Activated CD8-positive, alpha-beta memory T cell treated with anti-CD3 and anti-CD28 coated beads for 48 hours (primary cell): ENCODE results near the gene TTC33.
"Not testable (repeated sequence)": the region's sequence is repeated elsewhere in the genome, so short reads cannot be mapped to it uniquely, and the experiment has no call there.

Source experiments
- DNase-seq, 3 experiments: peaks; one replicate each; pipeline ENCODE4 v3.0.0-alpha.2; 2020; ENCODE audit warnings: low read depth in 2 of 3, low spot score in 2 of 3

The TTC33 gene

DNA sequence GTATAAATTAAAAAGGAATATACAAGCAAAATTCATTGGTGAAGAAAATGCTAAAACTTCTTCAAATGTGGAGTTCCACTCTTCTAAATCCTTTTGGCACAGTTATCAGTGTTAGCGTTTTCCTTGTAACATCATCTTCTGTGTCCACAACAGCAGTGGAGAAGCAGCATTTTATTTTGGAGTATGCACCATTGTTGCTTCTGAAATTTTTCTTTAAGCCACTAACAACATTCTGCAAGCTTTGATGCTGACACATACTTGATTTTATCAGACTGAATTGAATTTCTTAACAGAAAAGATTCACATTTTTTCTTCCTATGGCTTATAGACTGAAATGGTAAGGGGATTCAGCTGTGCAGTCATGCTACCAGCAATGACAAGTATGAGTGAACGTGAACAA lies 136.8 kb downstream of the TTC33 start:
- DNase-seq = no peak

DNA sequence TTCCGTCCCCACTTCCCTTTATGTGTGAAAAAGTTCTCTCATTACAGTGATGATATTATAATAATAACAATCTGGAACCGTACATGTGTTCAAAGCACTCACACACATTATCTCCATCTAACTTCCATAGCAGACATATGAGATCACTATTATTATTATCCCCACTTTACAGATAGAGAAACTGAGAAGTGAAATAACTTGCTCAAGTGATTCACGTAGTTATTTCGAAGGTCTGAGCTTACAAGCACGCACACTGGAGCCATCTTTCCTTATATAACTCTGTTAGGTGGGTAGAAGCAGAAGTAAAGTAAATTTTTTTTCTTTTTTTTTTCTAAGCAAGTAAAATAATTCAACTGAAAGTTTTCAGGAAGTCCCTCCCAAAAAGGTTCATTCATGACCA lies 139.0 kb downstream of the TTC33 start:
- no peak for DNase-seq

DNA sequence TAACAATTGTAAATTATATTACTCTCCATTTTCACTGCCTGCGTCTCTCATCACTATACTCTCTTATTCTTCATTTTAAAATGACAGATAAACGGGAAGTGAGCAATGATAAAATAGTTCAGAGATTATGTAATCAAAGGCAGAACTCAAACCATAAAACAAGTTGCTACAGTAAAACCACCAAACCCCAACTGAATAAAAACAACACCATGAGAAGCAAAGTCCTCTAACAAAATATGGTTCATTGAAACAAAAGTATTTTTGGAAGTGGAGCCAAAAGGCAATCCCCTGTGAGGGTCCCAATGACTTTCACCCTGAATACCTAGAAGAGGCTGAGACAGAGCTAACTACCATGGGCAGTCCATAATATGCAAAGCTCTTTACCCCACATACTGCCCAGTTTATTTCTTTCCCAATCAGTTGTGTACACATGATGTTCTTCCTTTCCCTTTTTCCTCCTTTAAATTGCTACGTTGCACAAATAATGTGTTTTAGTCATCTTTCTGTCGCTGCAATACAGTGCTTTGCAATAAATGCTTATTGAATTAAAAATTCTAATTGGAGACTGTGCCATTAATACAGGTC lies 140.1 kb downstream of the TTC33 start:
- no peak for DNase-seq

DNA sequence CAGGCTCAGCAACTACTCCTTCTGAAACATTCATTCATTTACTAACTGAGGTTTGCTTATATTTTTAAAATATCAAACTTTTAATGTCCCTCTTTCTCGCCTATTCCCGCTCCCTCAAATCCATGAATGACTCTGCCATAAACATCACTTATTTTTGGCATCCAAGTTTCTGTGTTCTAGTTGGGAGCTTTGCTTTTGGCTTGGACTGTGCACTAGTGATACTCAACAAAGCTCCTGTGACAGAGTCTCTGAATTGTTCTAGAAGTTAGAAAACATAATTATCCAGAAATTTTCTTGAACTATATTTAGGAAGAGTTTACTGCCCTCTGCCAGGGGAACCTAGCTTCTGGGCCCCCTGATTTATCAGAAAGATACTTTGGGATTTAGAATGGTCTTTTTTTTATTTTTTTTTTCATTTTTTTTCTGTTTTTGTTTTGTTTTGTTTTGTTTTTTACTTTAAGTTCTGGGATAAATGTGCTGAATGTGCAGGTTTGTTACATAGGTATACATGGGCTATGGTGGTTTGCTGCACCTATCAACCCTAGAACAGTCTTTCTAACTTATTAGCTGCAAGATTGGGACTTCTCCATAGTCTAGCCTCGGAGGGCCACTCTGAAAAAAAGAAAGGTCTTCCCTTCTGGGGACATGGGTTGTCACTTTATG lies 140.7 kb downstream of the TTC33 start:
- no peak for DNase-seq

DNA sequence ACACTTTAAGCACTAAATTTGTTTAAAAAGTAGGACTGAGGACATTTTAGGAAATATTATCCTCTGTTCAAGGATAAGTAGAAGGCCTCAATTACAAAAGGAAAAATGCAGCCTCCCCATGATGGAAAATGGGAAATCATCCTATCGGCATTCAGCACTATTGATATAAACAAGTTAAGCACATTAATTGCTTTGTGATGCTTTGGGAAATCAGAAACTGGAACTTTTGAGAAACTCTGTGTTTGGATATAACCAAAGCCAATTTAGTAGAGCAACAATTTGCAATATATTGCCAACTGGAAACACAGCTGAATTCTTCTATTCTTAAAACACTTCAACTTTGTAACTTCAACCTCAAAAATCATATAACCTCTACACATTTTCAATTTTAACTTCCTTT lies 141.3 kb downstream of the TTC33 start:
- DNase-seq = no peak

DNA sequence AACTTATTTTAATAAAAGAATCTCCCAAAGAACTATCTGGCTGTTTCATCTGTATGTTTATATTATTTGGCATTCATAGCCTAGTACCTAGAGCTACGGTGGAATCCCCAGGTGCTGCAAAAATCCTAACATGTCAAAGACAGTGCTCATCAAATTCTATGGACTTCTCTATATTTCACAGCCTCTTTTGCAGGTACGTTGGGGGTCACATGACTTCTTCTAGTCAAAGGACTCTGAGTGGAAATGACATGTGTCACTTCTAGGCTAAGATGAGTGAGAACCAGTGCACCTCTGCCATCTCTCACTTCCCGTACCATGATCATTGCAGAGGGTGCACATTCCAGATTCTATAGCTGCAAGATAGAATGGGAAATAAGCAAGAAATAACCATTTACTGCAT lies 148.6 kb downstream of the TTC33 start:
- DNase-seq = no peak

DNA sequence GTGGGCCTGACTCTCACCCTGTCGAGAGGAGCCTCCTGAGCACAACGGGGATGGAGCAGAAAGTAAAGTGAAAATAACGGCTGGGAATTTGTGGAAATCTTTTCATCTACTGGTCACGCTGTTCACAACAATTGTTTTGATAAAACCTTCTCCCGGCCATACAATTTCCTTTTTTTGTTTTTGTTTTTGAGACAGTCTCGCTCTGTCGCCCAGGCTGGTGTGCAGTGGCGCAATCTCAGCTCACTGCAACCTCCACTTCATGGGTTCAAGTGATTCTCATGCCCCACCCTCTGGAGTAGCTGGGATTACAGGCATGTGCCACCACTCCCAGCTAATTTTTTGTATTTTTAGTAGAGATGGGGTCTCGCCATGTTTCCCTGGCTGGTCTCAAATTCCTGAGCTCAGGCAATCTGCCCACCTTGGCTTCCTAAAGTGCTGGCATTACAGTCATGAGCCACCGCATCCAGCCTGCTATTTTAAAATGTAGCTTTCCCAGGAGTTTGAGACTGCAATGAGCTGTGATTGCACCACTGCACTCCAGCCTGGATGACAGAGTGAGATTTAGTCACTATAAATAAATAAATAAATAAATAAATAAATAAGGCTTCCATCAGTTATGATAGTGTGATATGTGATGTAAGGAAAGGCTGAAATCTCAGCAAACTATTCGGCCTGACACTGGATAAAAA lies 149.5 kb downstream of the TTC33 start:
- no peak for DNase-seq

DNA sequence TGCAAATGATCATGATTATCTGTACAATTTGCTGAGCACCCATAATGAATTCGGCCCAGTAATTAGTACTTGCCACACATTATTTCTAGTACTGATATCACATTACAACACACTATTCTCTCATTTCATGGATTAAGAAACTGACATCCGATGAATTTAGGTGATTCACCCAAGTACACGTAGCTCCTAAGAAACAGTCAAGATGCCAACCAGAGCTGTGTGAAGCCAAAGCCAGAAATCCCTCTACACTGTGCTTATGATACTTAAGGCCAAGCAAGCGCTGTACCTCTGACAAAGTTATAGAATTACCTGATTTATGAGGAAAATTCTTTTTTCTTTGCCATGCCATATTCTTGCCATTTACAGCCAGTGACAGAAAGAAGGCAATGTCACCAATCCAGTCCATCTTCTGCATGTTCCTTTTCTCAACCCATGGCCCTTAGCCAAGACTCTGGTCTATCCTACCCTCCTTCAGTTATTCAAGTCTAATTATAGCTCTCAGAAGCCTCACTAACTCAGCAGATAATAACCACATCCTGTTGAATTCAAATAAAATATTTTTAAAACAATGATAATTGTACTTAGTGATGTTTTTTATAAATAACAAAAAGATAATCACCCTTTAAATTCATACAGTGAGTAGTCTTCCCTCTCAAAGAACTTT lies 150.3 kb downstream of the TTC33 start:
- DNase-seq = no peak

DNA sequence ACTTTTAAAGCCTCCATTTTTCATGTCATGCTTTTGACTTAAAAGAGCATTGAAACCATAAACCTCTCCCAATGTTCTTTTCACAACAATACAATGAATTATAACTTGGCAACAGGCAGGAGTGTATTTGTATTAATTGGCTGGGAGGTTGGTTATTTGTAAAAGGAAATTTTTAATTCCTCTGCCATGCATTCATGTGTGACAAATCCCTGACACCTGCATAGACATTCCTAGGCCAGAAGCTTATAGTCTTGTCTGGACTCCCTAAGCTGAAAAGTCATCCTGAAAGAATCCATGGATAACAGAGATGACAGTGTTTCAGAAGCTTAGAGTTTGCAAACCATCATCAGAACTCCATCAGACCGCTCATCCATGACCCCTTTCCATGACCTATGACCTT lies 152.4 kb downstream of the TTC33 start:
- DNase-seq = no peak

DNA sequence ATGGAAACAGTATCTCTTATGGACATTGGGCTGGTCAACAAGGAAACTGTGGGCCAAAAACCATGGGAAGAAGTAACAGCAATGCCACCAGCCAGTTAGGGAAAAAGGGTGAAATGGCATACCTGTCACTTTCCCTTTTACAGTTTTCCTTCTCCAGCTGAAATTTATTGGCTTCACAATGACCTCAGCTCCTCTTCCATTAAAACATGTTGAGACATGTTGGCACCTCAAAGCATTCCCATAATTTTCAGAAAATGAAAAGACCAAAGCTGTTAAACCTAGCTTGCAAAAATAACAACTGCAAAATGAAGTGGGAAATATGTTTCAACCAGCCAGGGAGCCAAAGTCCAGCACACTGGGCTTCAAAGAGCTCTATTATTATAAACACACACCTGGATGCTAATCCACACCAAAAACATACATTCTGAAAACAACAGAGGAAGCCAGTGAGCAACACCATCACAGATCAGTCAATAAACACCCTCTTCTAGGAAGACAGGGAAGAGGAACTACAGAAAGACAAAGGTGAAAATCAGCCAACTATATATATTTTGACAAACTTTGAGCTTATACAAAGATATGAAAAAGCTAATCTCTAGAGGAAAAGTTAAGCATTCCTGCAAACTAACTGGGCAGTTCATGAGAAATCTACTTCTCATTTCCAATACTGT lies 154.4 kb downstream of the TTC33 start:
- DNase-seq = no peak

DNA sequence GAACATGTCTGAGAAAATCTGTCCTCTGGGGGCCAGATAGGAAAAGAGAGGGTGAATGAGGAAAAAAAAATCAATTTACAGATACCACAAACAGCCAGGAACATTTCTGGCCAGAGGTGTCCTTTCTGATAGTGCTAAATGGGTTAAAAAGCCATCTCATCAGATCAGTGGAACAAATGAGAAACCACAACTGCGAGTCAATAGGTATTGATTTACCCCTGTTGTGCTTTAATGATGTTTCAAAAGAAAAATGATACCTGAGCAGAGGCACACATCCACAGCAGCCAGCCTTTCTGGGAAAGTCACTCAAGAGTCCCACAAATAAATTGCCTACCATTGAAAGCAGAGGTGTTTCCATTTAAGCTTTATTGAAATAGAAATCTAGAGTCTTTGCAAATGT lies 155.4 kb downstream of the TTC33 start:
- DNase-seq = no peak

DNA sequence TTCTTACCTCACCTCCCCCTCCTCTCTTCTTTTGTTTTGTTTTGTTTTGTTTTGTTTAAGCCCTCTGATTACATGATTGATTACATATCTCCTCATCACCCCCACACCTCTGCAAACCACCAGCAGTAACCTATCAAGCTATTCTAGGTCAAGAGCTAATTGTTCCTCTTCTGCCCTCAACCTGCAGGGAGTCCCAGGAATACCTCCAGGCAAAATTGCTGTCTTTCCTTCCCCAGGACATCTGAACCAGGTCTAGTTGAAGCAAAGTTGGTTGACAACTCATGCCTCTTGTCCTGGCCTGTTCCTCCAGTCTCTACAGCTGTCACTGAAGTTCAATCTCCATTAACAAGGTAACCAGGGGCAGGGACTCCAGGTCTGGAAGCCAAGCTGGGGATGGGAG lies 156.1 kb downstream of the TTC33 start:
- no peak for DNase-seq

DNA sequence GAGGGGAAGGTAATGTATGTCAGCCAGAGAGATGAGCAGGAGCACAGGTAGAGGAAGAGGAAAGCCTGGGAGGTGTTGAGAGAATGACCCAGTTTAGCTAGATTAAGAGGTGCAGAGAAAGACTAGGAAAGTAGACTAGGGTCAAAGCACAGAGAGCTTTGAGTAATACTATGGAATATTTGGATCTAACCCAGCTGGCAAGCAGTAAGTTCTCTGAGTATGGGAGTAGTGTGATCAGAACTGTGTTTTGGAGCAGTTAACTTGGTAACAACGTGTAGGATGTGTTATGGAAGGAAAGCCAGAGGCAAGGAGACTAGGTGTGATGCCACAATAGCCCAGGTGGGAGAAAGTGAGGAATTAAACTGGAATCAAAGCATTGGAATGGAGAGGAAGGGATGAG lies 160.9 kb downstream of the TTC33 start:
- DNase-seq = no peak

DNA sequence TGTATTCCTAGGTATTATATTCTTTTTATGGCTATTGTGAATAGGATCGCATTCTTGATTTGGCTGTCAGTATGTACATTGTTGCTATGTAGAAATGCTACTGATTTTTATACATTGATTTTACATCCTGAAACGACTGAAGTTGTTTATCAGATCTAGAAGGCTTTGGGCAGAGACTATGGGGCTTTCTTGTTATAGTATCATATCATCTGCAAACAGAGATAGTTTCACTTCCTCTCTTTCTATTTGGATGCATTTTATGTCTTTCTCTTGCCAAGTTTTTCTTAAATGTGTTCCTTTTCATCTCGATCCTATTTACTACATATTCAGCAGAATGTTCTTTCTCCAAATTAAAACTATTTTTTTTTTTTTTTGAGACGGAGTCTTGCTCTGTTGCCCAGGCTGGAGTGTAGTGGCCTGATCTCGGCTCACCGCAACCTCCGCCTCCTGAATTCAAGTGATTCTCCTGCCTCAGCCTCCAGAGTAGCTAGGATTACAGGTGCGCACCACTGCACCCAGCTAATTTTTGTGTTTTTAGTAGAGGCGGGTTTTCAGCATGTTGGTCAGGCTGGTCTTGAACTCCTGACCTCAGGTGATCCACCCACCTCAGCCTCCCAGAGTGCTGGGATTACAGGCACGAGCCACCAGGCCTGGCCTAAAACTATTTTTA lies 163.9 kb downstream of the TTC33 start:
- not testable (repeated sequence) for DNase-seq

DNA sequence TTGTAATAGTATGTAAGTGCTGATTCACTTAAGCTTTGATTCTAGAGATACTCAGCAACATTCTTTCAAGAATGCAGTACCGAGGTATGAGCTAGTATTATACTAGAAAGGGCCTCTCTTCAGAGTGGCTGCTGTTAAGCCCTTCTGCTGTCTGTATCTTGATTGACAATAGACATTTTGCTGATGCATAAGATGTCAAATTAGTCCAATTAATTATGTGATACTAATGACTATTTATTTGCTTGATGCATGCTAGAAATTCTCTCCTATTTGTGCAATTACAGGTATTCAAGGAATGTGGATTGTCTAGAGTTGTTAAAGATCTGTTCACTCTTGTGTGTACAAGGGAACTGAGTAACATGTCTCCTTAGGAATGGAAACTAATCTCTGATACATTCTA lies 168.4 kb downstream of the TTC33 start:
- DNase-seq = no peak

DNA sequence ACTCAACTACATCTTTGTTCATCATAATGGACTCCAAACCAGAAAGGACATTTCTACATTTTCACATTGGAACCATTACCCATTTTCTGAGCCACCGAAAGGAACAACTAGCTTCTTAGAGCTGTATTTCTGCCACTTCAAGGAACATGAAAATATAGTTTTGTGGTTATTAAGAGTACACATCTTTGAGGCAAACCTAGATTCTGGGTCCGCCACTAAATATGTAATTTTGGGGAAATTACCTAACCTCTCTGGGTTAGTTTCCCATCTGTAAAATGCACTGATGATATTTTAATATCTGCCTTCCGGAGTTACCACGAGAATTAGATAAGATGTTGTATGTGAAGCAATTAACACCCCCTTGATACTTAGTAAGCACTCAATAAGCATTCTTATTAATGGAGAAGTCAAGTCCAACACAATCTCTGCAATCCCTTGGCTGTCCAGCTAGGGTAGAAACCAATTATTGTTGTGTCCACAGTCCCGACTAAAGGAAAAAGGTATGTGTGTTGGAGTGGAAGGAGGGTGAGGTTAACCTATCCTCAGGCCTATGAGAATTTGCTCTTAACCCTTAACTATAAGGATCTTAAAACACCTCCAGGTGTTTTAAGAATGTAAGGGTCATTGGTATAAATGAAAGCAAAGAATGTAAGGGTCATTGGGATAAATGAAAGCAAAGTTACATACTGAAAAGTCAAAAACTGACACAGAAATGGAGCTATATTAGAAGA lies 170.1 kb downstream of the TTC33 start:
- no peak for DNase-seq

DNA sequence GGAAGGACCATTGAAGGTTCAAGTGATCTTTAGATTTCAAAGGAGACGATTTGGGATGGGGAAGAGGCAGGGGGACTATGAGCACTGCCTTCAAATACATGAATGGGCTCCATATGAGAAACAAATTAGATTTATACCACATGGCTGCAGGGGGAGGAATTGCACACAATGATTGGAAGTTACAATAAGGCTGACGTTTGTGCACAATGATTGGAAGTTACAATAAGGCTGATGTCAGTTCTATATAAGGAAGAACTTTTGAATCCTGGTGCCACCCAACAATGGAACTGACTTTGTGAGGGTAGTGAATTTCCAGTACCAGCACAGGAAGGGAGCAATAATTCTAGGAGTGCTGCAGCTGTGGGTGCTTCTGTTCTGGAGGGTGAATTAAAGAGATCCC lies 171.7 kb downstream of the TTC33 start:
- no peak for DNase-seq

DNA sequence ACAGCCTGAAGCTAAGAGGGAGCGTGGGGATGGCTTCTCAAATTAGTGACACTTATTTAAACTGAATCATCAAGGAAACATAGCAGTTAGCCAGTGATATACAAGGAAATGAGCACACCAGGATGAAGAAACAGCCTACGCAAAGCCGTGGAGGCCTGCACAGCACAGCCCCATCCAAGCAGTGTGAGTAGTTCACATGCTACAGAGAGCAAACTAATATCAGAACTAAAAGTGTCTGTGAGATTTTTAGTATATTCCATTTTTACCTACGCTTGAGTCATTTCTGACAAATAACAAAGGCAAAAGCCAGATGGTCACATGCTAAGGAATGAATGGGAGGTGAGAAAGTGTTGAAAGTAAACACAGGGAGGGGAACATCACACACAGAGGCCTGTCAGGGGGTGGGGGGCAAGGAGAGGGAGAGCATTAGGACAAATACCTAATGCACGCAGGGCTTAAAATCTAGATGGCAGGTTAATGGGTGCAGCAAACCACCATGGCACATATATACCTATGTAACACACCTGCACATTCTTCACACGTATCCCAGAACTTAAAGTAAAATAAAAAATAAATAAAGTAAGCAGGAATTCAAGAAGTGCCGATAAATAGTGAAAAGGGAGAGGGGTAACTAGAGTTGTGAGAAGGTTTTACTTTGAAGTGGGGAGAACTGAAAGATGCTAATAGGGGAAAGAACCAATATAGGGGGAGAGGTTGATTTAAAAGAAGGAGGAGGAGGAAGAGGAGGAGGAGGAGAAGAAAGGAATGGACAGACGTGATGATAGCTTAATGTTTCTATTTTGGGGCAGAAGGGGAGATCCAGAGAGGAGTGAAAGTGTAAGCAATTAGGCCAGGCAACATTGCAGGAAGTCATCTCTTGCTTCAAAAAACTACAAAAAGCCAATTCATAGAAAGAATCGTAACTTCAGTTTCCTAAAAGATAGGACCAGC lies 177.0 kb downstream of the TTC33 start:
- DNase-seq = peak in 2 of 3 experiments; percentile 21 to 31

DNA sequence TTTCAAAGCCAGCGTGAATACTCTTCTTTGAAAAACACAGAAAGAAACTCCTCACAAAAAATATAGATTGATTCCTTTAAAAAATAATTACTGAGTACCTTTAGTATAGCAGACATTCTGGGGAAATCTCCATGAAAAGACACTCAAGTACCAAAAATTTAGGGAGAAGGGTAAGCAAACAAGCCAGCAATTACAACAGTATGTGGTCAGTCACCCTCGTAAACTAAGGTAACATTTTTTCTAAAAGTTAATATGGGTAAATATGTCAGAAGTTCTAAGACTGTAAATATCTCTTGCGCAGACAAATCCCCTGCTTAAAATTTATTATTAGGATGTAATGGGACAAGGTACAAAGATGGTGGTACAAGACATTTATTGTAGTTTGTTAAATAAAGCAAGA lies 178.0 kb downstream of the TTC33 start:
- DNase-seq = no peak
